Smooth muscle cell (in vitro differentiated cells): ENCODE measurements around the gene PTCH1. TPM values are rescaled to one million over a fixed set of nuclear protein-coding genes. Genes with fewer than 3 reads are reported as not detected.

Experiments
- DNase-seq: peaks from one replicate; lab custom pipeline; 2025; ENCODE audit not compliant: unreplicated experiment; lab: John Stamatoyannopoulos, UW
- H2AFZ ChIP-seq: fragments of 200-600 bp; sonication (generic); 2 replicates; pipeline ENCODE4 v1.6.0; 2016; ENCODE audit warnings: antibody characterized with exemption, low read depth, mild to moderate bottlenecking
- H3F3A ChIP-seq: fragments of 200-600 bp; sonication (generic); 2 replicates; pipeline ENCODE4 v1.6.0; 2017; ENCODE audit warnings: antibody characterized with exemption, low read depth
- H3K27ac ChIP-seq: fragments of 200-600 bp; sonication (generic); 2 replicates; pipeline ENCODE4 v1.5.1; 2016; ENCODE audit warnings: low read depth, mild to moderate bottlenecking
- H3K27me3 ChIP-seq: fragments of 200-600 bp; sonication (generic); 2 replicates; pipeline ENCODE4 v1.6.1; 2016; ENCODE audit warnings: low read depth, mild to moderate bottlenecking
- H3K36me3 ChIP-seq: fragments of 200-600 bp; sonication (generic); 2 replicates; pipeline ENCODE4 v1.5.1; 2016; ENCODE audit warnings: low read depth
- H3K4me1 ChIP-seq: fragments of 200-600 bp; sonication (generic); 2 replicates; pipeline ENCODE4 v1.5.1; 2016; ENCODE audit warnings: low read depth
- H3K4me2 ChIP-seq: fragments of 200-600 bp; sonication (generic); 2 replicates; pipeline ENCODE4 v1.6.0; 2016; ENCODE audit warnings: mild to moderate bottlenecking
- H3K4me3 ChIP-seq: fragments of 200-600 bp; sonication (generic); 2 replicates; pipeline ENCODE4 v1.5.1; 2016; ENCODE audit warnings: mild to moderate bottlenecking
- H3K79me2 ChIP-seq: fragments of 200-600 bp; sonication (generic); 2 replicates; pipeline ENCODE4 v1.6.0; 2016; ENCODE audit warnings: low read depth, mild to moderate bottlenecking
- H3K9ac ChIP-seq: fragments of 200-600 bp; sonication (generic); 2 replicates; pipeline ENCODE4 v1.6.0; 2016; ENCODE audit warnings: low read depth
- H3K9me3 ChIP-seq: fragments of 200-600 bp; sonication (generic); replicated peaks from 2 replicates; pipeline ENCODE4 v1.5.1; 2016; ENCODE audit warnings: low read depth
- H4K20me1 ChIP-seq: fragments of 200-600 bp; sonication (generic); 2 replicates; pipeline ENCODE4 v1.6.0; 2016; ENCODE audit warnings: low read depth
- WGBS: methylation state at CpG from one replicate; pipeline ENCODE4 v1.1.7; 2016; ENCODE audit warnings: low lambda C conversion rate; 5-methylcytosine and 5-hydroxymethylcytosine counted together
- polyA plus RNA-seq: library from polyadenylated mRNA; unstranded; fragments of >200 nt; fragmentation: Nextera tagmentation; extraction: Ambion mirVana; gene quantifications from 2 replicates; pipeline ENCODE4 v1.2.1, GENCODE V29; 2016
- total RNA-seq: library from RNA; depleted of rRNA; stranded (reverse); fragments of >200 nt; gene quantifications from 2 replicates; pipeline ENCODE4 v1.2.3, GENCODE V29; 2014
- TF ChIP-seq, protein P1 (sequence below): fragments of 200-600 bp; sonication (generic); IDR thresholded peaks from 2 replicates; pipeline ENCODE4 v1.5.1; 2017; ENCODE audit warnings: borderline replicate concordance, mild to moderate bottlenecking, antibody characterized with exemption; ENCODE audit not compliant: insufficient read depth, poor library complexity, severe bottlenecking

PTCH1 gene
- total and polyA plus RNA-seq, 2 experiments from 2014 or later = 5.8 to 6.3 TPM

DNA sequence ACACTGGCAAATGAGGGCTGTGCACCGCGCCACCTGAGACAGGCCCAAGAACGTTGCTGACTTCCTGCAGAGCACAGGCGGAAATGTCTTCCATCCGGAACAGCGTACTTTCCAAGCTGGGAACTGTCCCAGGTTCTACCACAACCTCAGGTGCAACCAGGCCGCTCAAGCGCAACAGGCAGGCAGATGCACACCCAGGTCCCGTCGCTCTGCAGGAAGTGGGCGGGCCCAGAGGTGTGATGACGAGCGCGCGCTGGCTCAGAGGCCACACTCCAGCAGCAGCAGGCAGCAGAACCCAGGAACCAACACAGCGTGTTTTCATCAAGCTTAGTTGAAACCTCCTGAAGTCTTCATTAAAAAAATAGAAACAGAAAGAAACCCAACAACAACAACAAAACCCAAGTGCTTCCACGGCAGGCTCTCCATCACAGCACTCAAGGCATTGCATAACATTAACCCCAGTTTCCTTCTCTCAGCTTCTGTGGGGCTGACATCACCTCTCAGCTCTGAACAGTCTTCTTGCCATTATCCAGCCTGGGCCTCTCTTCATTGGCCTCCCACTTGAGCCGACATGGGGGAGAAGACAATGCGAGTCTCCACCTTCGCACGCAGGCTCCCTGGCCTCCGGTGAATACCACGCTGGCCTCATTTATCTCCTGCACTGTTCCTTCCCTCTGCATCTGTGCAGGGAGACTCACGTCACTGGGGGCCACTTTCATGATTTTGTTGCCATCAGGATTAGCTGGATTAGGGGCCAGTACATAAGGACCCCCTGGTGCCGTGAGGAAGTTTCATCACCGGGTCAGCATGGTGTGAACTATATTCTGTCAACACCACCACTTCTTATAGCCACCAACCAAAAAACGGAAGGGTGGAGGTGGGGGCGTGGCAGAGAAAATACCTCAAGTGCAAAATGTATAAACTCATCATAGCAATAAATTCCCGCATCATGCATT, 22.1 kb downstream of the PTCH1 start:
- H3K9me3 ChIP-seq = no peaks in the 10 kb centered on the region
- H2AFZ ChIP-seq = no peak overlapping the region
- no peaks in the 10 kb centered on the region for H3K36me3 ChIP-seq
- DNase-seq = no peak
- H3K27ac ChIP-seq = no peak overlapping the region
- H3K4me1 ChIP-seq = peaks cover 56% of the 10 kb centered on the region
- TF ChIP-seq, protein P1, sequence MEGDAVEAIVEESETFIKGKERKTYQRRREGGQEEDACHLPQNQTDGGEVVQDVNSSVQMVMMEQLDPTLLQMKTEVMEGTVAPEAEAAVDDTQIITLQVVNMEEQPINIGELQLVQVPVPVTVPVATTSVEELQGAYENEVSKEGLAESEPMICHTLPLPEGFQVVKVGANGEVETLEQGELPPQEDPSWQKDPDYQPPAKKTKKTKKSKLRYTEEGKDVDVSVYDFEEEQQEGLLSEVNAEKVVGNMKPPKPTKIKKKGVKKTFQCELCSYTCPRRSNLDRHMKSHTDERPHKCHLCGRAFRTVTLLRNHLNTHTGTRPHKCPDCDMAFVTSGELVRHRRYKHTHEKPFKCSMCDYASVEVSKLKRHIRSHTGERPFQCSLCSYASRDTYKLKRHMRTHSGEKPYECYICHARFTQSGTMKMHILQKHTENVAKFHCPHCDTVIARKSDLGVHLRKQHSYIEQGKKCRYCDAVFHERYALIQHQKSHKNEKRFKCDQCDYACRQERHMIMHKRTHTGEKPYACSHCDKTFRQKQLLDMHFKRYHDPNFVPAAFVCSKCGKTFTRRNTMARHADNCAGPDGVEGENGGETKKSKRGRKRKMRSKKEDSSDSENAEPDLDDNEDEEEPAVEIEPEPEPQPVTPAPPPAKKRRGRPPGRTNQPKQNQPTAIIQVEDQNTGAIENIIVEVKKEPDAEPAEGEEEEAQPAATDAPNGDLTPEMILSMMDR = no peak
- H3K79me2 ChIP-seq = peaks cover 69% of the 10 kb centered on the region
- H3K4me2 ChIP-seq = no peak overlapping the region
- H3K27me3 ChIP-seq = no peaks in the 10 kb centered on the region
- WGBS = 76% methylated on average over 29 of the region's 29 CpGs
- H3K4me3 ChIP-seq = no peak overlapping the region
- no peak overlapping the region for H3K9ac ChIP-seq
- H3F3A ChIP-seq = no peaks in the 10 kb centered on the region
- H4K20me1 ChIP-seq = peaks cover 96% of the 10 kb centered on the region

DNA sequence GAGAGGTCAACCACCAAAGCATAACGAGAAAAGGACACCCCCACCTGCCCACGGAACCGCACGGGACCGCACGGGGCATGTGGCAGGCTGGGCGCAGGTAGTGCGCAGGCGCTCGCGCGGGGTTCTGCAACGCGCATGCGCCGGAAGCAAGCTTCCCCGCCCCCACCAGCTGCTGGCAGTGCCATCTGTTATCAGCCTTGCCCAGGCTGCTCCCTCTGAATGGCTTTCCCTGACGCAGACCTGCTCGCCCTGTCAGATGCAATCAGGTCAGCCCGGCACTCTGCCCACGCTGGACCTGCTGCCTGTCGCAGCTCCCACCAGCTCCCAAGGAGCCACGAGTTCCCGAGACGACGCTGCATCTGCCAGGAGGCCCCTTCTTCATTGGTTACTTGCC, 22.8 kb downstream of the PTCH1 start:
- H3K36me3 ChIP-seq = no peaks in the 10 kb centered on the region
- no peaks in the 10 kb centered on the region for H3F3A ChIP-seq
- peaks cover 70% of the 10 kb centered on the region for H3K79me2 ChIP-seq
- DNase-seq = no peak
- H3K27me3 ChIP-seq = no peaks in the 10 kb centered on the region
- WGBS = 97% methylated on average over 26 of the region's 26 CpGs
- no peak overlapping the region for H2AFZ ChIP-seq
- H3K4me2 ChIP-seq = no peak overlapping the region
- H3K9me3 ChIP-seq = no peaks in the 10 kb centered on the region
- H3K4me1 ChIP-seq = peaks cover 53% of the 10 kb centered on the region
- TF ChIP-seq, protein P1 = no peak
- no peak overlapping the region for H3K4me3 ChIP-seq
- no peak overlapping the region for H3K9ac ChIP-seq
- H3K27ac ChIP-seq = no peak overlapping the region
- peaks cover 92% of the 10 kb centered on the region for H4K20me1 ChIP-seq

DNA sequence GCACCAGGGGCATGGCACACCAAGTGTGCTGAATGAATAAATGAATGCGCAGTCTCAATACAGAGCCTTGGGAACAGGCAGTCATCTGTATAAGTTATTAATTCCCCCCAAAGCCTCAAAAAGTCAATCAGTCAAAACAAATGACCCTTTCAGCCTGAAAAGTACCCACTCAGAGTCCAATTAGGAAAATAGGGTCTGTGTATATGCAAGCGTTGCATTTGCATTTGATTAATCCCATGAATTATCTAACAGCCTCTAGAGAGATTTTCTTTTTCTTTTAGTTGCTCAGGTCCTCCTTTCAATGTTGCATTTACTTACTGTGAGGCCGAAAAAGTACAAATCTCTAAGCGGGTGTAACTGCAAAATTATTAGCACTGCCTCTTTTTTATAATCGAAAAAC, 23.4 kb downstream of the PTCH1 start:
- 94% methylated on average over 5 of the region's 5 CpGs for WGBS
- Histone ChIP-seq H3K27ac (no peak overlapping the region), H4K20me1 (peaks cover 91% of the 10 kb centered on the region), H3K36me3 (no peaks in the 10 kb centered on the region), H3K9ac (no peak overlapping the region), H3K4me1 (peaks cover 50% of the 10 kb centered on the region), H3K9me3 (no peaks in the 10 kb centered on the region), H3K4me3 (no peak overlapping the region), H3F3A (no peaks in the 10 kb centered on the region), H3K4me2 (no peak overlapping the region), H3K27me3 (no peaks in the 10 kb centered on the region), H3K79me2 (peaks cover 70% of the 10 kb centered on the region), H2AFZ (no peak overlapping the region)
- TF ChIP-seq, protein P1 = no peak
- DNase-seq = no peak
